T-helper 2 cell treated with Interferon-gamma antibody and Interleukin-4, amounts not matched to agents 5 μg/mL and 100 μg/mL, for 36 hours (primary cell): Measurements from ENCODE around the gene ISL2.

ENCODE experiments used
- DNase-seq: peaks from one replicate; pipeline ENCODE4 v3.0.0; 2021; ENCODE audit warnings: low spot score
- H3K27ac Mint-ChIP-seq: one replicate; pipeline ENCODE4 v1.8.0; 2021; ENCODE audit warnings: mild to moderate bottlenecking, mixed read lengths
- H3K27me3 Mint-ChIP-seq: one replicate; pipeline ENCODE4 v1.8.0; 2021; ENCODE audit warnings: low read depth, mixed read lengths
- H3K36me3 Mint-ChIP-seq: one replicate; pipeline ENCODE4 v1.8.0; 2021; ENCODE audit warnings: low read depth, mixed read lengths
- H3K4me1 Mint-ChIP-seq: one replicate; pipeline ENCODE4 v1.8.0; 2021; ENCODE audit warnings: low read depth, mixed read lengths
- H3K4me3 Mint-ChIP-seq: one replicate; pipeline ENCODE4 v1.8.0; 2022; ENCODE audit warnings: mild to moderate bottlenecking, moderate library complexity, mixed read lengths
- H3K9me3 Mint-ChIP-seq: one replicate; pipeline ENCODE4 v1.8.0; 2021; ENCODE audit warnings: mixed read lengths

ISL2 gene

DNA sequence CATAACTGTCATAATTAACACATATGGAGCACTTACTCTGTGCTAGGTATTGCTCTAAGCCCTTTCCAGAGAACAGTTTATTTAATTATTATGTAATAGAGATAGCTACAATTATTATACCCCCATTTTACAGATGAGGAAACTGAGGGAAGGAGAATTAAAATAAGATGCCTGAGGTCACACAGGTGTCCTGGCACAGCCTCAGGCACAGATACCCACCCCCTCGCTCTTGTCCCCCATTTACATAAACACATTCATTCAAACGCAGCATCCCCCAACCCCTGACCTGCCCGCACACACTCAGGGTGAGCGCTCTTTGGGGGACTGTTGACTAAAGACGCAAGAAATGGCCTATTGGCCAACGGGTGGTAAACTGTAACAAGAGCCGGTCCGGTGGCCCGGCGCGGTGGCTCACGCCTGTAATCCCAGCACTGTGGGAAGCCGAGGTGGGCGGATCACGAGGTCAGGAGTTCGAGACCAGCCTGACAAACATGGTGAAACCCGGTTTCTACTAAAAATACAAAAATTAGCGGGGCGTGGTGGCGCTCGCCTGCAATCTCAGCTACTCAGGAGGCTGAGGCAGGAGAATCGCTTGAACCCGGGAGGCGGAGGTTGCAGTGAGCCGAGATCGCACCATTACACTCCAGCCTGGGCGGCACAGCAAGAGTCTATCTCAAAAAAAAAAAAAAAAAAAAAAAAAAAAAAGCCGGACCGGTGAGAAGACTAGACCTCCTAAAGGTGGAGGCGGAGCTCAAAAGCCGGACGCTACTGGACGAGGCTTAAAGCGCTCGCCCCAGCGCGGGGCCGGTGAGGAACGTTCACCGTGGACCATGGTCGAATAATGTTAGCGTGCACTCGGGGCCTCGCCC, 1.9 kb upstream of the ISL2 start:
- H3K36me3 Mint-ChIP-seq = peaks cover 9% of the 10 kb centered on the region
- H3K4me1 Mint-ChIP-seq = peaks cover 27% of the 10 kb centered on the region
- H3K4me3 Mint-ChIP-seq = peak overlapping the region; percentile 95
- DNase-seq = no peak
- no peaks in the 10 kb centered on the region for H3K9me3 Mint-ChIP-seq
- H3K27me3 Mint-ChIP-seq = peaks cover 46% of the 10 kb centered on the region
- no peak overlapping the region for H3K27ac Mint-ChIP-seq

DNA sequence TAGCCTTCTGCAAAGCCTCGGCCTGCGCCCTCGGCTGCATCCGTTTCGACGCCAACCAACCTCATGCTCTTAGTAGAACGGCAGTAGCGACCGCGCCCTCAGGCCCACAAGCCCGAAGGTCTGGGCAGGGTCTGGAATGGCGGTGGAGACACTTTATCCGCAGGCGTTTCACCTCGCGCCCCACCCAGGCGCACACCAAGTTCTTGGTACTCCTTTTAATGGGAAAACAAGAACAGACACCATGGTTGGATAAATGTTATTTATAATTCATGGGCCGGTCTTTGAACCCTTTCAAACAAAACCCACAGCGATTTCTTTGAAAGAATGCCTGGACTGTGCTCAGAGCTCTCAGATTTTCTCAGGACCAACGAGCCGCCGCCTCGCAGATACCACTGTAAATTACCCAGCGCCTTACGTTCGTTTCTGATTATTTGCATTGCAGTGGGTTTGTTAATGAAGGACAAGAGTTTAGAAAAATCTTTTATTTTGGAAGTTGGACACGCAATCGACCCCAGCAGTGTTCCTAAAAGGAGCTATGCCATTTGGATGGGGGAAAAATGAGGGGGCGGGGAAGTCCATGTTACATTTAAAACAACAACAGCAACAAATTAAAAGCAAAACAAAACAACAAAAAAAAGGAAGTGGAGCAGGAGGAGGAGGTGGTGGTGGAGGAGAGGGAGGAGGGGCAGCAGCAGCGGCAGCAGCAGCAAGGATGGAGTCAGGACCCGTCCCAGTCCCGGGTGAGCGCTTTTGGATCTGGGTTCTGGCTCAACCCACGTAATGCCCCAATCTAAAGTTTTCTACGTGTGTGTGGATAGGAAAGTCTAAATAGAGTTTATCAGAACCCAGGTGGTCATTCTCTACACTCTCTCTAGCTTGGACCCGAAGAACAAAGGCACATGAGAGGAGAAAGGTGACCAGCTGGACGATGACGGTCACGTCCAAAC, 993 bp upstream of the ISL2 start:
- H3K36me3 Mint-ChIP-seq = peaks cover 13% of the 10 kb centered on the region
- DNase-seq = no peak
- peak overlapping the region; percentile 60 for H3K27ac Mint-ChIP-seq

DNA sequence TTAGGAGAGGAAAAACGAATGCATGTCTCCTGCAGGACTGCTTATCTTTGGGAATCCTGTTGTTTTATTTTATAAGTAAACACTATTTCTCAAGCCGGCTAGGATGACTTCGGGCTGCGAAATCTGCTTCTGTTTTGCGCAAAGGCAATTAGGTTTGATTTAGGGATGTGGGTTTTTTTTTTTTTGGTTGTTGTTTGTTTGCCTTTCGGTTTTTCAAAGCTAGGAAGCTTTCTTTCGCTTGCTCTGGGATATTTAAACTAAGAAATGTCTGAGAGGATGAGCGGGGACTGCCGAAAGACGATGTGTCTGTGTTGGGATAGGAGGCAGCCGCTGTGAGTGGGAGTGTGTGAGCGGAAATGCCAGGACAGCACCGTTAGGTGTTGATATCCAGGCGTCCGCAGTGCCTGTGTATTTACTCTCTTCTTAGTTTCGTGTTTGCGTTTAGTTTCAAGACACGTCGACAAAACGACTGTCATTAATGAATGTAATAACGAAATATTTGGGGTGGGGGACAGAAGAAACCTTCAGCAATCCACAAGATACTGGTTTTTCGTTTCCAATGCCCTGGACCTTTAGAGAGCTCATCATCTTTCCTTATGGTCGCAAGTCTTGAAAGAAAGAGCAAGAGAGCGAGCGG, 604 bp downstream of the ISL2 start:
- peaks cover 13% of the 10 kb centered on the region for H3K36me3 Mint-ChIP-seq
- H3K4me3 Mint-ChIP-seq = peak overlapping the region; percentile 95
- no peak for DNase-seq
- no peaks in the 10 kb centered on the region for H3K9me3 Mint-ChIP-seq
- peak overlapping the region; percentile 70 for H3K27ac Mint-ChIP-seq
- peaks cover 62% of the 10 kb centered on the region for H3K27me3 Mint-ChIP-seq
- H3K4me1 Mint-ChIP-seq = peaks cover 36% of the 10 kb centered on the region

More for the DNA sequence above, 993 bp upstream of the ISL2 start:
- Mint-ChIP-seq H3K4me3 (peak overlapping the region; percentile 95), H3K4me1 (peaks cover 31% of the 10 kb centered on the region), H3K9me3 (no peaks in the 10 kb centered on the region), H3K27me3 (peaks cover 48% of the 10 kb centered on the region)

DNA sequence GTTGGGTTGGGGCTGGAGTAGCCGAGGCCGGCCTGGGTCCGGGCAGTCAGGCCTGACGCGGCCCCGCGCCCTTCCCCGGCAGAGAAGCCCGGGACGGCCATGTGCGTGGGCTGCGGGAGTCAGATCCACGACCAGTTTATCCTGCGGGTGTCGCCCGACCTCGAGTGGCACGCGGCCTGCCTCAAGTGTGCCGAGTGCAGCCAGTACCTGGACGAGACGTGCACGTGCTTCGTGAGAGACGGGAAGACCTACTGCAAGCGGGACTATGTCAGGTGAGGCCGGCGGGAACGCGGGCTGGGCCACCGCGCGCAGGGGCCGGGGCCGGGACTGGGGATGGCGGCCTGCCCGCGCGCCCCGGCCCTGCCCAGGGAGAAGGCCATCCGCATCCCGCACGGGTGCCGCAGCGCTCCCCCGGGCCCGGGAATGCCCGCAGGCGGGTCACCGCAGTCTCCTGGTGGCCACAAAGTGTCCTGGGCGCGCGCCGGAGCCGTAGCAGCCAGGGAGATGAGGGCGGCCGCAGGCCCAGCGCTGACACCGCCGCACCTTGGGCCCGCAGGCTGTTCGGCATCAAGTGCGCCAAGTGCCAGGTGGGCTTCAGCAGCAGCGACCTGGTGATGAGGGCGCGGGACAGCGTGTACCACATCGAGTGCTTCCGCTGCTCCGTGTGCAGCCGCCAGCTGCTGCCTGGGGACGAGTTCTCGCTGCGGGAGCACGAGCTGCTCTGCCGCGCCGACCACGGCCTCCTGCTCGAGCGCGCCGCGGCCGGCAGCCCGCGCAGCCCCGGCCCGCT, 1.3 kb downstream of the ISL2 start:
- H3K27ac Mint-ChIP-seq = no peak overlapping the region
- no peaks in the 10 kb centered on the region for H3K9me3 Mint-ChIP-seq
- peak overlapping the region; percentile 95 for H3K4me3 Mint-ChIP-seq
- H3K4me1 Mint-ChIP-seq = peaks cover 36% of the 10 kb centered on the region
- peaks cover 13% of the 10 kb centered on the region for H3K36me3 Mint-ChIP-seq
- DNase-seq = no peak
- peaks cover 64% of the 10 kb centered on the region for H3K27me3 Mint-ChIP-seq

DNA sequence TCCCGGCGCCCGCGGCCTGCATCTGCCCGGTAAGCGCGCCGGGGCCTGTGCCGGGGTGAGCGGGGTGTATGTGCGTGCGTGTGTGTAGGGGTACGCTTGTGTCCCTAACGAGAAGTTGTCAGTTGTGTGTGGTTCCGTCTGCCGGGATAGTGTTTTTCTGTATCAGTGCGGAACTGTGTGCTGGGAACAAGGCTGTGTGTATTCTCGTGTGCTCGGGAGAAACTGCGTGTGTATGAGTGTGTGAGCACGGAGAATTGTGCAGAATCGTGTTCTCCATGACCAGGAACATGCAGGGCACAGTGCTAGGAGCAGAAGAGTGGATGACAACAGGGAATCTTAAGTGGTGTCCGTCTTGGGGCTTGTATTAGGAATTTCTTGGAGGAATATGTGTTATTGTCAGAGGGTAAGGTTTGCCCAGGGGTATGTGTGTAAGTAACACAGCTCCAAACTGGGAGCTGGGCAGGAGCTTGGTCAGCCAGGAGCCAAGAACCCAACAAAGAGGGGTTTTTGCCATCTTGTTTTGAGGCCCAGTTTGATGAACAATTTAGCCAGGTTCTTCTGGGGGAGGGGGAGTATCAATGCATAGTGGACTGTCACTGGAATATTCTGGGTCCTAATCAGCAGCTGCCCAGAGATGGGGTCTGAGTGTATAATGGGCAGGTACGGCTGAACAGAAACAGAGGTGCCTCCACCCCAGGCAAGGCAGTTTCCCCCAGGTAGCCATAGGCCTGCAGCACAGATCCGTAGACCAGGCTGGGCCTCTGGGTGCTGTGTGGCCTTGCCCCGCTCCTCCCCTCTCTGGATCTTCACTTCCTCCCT, 2.1 kb downstream of the ISL2 start:
- Mint-ChIP-seq H3K9me3 (no peaks in the 10 kb centered on the region), H3K36me3 (peaks cover 13% of the 10 kb centered on the region), H3K27ac (peak overlapping the region; percentile 1), H3K27me3 (peaks cover 72% of the 10 kb centered on the region), H3K4me1 (peaks cover 36% of the 10 kb centered on the region), H3K4me3 (peak overlapping the region; percentile 54)
- no peak for DNase-seq

DNA sequence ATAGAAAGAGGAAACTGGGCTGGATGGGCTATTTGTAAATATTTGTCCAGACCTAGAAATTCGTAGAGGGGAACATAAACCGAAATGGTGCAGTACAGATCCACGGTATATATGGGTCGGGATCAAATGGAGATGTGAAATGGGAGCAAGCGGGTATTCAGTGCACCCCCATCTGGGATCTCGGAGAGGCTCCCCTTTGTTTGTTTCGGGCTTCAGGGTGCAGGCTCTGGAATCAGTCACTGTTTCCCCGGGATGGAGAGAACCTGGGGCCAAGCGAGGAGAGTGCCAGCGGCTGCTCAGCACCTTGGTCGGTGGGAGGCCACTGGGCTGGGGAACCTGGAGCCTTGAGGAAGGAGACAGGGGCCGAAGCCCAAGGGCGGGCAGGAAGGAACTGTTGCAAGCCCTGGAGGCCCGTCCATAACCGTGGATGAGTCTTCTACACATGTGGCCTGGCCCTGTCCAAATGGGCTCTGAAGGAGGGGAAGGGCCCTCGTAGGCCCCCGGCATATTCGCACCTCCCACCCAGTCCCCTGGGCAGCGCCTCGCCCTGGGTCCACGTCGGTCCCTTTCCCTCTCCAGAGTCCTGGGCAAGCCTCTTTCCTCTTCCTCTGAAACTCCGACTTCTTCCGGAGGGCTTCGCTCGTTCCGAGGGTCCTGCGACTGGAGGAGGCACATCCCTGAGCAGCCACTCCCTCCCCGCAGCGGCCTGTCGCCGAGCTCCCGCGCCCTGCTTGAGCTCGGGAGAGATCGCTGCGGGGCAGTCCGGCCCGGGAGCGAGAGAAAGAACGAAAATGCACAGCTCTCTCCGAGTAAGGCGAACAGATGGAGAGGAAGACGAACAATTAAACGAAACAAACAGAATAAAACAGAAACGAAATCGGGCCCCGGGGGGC, 3.0 kb downstream of the ISL2 start:
- Mint-ChIP-seq H3K9me3 (no peaks in the 10 kb centered on the region), H3K27ac (no peak overlapping the region)
- DNase-seq = no peak

DNA sequence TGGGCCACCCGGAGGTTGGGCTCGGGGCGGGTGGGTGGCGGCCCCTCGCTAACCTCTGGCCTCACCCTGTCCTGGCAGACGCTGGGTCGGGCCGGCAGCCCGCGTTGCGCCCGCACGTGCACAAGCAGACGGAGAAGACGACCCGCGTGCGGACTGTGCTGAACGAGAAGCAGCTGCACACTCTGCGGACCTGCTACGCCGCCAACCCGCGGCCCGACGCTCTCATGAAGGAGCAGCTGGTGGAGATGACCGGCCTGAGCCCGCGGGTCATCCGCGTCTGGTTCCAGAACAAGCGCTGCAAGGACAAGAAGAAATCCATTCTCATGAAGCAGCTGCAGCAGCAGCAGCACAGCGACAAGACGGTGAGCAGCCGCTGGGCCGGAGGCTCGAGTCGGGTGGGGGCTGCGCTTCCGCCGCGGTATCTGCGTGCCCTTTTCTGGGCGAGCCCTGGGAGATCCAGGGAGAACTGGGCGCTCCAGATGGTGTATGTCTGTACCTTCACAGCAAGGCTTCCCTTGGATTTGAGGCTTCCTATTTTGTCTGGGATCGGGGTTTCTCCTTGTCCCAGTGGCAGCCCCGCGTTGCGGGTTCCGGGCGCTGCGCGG, 3.7 kb downstream of the ISL2 start:
- Mint-ChIP-seq H3K4me3 (peak overlapping the region; percentile 87), H3K4me1 (peaks cover 36% of the 10 kb centered on the region), H3K9me3 (no peaks in the 10 kb centered on the region), H3K27ac (no peak overlapping the region), H3K27me3 (peaks cover 81% of the 10 kb centered on the region), H3K36me3 (peaks cover 13% of the 10 kb centered on the region)
- DNase-seq = no peak

More for the DNA sequence above, 3.0 kb downstream of the ISL2 start:
- H3K36me3 Mint-ChIP-seq = peaks cover 13% of the 10 kb centered on the region
- H3K4me3 Mint-ChIP-seq = peak overlapping the region; percentile 87
- H3K27me3 Mint-ChIP-seq = peaks cover 77% of the 10 kb centered on the region
- peaks cover 36% of the 10 kb centered on the region for H3K4me1 Mint-ChIP-seq

DNA sequence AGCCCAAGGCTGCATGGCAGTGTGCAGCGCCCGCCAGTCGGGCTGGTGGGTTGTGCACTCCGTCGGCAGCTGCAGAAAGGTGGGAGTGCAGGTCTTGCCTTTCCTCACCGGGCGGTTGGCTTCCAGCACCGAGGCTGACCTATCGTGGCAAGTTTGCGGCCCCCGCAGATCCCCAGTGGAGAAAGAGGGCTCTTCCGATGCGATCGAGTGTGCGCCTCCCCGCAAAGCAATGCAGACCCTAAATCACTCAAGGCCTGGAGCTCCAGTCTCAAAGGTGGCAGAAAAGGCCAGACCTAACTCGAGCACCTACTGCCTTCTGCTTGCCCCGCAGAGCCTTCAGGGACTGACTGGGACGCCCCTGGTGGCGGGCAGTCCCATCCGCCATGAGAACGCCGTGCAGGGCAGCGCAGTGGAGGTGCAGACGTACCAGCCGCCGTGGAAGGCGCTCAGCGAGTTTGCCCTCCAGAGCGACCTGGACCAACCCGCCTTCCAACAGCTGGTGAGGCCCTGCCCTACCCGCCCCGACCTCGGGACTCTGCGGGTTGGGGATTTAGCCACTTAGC, 4.3 kb downstream of the ISL2 start:
- H3K27ac Mint-ChIP-seq = no peak overlapping the region
- peak; percentile 33 for DNase-seq
- peaks cover 81% of the 10 kb centered on the region for H3K27me3 Mint-ChIP-seq
- H3K36me3 Mint-ChIP-seq = peaks cover 16% of the 10 kb centered on the region
- no peaks in the 10 kb centered on the region for H3K9me3 Mint-ChIP-seq
- peaks cover 34% of the 10 kb centered on the region for H3K4me1 Mint-ChIP-seq
- H3K4me3 Mint-ChIP-seq = peak overlapping the region; percentile 87

DNA sequence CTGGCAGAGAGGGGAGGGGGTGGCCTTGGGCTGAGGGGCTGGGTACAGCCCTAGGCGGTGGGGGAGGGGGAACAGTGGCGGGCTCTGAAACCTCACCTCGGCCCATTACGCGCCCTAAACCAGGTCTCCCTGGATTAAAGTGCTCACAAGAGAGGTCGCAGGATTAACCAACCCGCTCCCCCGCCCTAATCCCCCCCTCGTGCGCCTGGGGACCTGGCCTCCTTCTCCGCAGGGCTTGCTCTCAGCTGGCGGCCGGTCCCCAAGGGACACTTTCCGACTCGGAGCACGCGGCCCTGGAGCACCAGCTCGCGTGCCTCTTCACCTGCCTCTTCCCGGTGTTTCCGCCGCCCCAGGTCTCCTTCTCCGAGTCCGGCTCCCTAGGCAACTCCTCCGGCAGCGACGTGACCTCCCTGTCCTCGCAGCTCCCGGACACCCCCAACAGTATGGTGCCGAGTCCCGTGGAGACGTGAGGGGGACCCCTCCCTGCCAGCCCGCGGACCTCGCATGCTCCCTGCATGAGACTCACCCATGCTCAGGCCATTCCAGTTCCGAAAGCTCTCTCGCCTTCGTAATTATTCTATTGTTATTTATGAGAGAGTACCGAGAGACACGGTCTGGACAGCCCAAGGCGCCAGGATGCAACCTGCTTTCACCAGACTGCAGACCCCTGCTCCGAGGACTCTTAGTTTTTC, 4.9 kb downstream of the ISL2 start:
- Mint-ChIP-seq H3K4me1 (peaks cover 33% of the 10 kb centered on the region), H3K9me3 (no peaks in the 10 kb centered on the region), H3K27me3 (peaks cover 81% of the 10 kb centered on the region), H3K36me3 (peaks cover 16% of the 10 kb centered on the region), H3K4me3 (peak overlapping the region; percentile 46), H3K27ac (no peak overlapping the region)
- no peak for DNase-seq

DNA sequence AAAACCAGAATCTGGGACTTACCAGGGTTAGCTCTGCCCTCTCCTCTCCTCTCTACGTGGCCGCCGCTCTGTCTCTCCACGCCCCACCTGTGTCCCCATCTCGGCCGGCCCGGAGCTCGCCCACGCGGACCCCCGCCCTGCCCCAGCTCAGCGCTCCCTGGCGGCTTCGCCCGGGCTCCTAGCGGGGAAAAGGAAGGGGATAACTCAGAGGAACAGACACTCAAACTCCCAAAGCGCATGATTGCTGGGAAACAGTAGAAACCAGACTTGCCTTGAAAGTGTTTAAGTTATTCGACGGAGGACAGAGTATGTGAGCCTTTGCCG, 5.4 kb downstream of the ISL2 start:
- H3K27me3 Mint-ChIP-seq = peaks cover 79% of the 10 kb centered on the region
- no peak overlapping the region for H3K27ac Mint-ChIP-seq

More for the DNA sequence above, 5.4 kb downstream of the ISL2 start:
- no peak for DNase-seq
- peaks cover 15% of the 10 kb centered on the region for H3K36me3 Mint-ChIP-seq
- H3K9me3 Mint-ChIP-seq = no peaks in the 10 kb centered on the region
- H3K4me1 Mint-ChIP-seq = peaks cover 28% of the 10 kb centered on the region
- peak overlapping the region; percentile 46 for H3K4me3 Mint-ChIP-seq
